Measurements from ENCODE around the gene HTRA1. TPM values are rescaled to one million over a fixed set of nuclear protein-coding genes. Genes with fewer than 3 reads are reported as not detected.

Gene HTRA1
- total and polyA plus RNA-seq, 10 of the 15 experiments (the other 5 are each of a cell fraction or from before 2014, with no cell fraction given): 0.13 TPM; not detected in 9

DNA sequence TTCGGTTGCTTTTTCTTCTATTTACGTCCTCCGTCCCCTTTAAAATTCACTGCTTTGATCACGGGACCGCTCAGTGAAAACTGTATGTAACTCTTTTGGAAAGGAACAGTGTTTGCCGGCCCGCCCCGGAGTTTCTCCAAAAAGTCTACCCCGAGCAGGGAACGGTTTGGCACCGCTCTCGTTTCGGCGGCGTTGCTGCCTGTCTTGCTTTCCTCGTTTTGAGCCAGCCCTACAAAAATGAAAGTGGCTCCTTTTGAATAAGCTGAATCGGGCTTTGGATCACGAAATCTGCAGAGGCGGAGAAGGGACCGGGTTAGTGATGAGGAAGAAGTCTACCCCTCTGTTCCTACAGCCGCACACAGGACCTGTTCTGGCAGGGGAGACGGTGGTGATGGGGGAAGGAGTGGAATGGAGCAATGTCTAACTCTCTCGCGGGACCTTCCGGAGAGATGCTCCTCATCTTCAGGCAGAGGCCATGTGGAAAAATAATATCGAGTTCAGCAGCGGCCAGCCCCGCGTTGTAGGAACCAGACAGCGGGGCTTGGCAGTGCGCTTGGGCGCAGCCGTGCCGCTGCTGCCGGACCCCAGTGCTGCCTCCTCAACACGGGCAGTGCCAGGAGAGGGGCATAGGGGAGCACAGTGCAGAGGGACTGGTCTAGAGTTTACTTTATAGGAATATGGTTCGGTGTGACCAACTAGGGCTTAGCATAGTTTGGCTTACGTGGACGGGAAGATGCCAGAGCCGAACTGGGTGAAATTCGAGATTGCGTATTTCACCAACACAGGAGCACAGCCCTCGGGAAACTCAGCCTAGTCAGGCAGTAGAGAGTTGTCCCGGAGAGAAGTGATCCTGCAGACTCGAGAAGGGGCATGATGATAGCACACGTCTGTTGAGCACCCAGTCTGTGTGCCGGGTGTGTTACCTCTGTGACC lies 1.4 kb downstream of the HTRA1 start (continued):
- TF ChIP-seq, protein P1, sequence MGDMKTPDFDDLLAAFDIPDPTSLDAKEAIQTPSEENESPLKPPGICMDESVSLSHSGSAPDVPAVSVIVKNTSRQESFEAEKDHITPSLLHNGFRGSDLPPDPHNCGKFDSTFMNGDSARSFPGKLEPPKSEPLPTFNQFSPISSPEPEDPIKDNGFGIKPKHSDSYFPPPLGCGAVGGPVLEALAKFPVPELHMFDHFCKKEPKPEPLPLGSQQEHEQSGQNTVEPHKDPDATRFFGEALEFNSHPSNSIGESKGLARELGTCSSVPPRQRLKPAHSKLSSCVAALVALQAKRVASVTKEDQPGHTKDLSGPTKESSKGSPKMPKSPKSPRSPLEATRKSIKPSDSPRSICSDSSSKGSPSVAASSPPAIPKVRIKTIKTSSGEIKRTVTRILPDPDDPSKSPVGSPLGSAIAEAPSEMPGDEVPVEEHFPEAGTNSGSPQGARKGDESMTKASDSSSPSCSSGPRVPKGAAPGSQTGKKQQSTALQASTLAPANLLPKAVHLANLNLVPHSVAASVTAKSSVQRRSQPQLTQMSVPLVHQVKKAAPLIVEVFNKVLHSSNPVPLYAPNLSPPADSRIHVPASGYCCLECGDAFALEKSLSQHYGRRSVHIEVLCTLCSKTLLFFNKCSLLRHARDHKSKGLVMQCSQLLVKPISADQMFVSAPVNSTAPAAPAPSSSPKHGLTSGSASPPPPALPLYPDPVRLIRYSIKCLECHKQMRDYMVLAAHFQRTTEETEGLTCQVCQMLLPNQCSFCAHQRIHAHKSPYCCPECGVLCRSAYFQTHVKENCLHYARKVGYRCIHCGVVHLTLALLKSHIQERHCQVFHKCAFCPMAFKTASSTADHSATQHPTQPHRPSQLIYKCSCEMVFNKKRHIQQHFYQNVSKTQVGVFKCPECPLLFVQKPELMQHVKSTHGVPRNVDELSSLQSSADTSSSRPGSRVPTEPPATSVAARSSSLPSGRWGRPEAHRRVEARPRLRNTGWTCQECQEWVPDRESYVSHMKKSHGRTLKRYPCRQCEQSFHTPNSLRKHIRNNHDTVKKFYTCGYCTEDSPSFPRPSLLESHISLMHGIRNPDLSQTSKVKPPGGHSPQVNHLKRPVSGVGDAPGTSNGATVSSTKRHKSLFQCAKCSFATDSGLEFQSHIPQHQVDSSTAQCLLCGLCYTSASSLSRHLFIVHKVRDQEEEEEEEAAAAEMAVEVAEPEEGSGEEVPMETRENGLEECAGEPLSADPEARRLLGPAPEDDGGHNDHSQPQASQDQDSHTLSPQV (IDR thresholded peaks at IDR 0.05): no peak
- no peak for TF ChIP-seq NFXL1 (IDR thresholded peaks at IDR 0.05; ENCODE audit: borderline replicate concordance)

DNA sequence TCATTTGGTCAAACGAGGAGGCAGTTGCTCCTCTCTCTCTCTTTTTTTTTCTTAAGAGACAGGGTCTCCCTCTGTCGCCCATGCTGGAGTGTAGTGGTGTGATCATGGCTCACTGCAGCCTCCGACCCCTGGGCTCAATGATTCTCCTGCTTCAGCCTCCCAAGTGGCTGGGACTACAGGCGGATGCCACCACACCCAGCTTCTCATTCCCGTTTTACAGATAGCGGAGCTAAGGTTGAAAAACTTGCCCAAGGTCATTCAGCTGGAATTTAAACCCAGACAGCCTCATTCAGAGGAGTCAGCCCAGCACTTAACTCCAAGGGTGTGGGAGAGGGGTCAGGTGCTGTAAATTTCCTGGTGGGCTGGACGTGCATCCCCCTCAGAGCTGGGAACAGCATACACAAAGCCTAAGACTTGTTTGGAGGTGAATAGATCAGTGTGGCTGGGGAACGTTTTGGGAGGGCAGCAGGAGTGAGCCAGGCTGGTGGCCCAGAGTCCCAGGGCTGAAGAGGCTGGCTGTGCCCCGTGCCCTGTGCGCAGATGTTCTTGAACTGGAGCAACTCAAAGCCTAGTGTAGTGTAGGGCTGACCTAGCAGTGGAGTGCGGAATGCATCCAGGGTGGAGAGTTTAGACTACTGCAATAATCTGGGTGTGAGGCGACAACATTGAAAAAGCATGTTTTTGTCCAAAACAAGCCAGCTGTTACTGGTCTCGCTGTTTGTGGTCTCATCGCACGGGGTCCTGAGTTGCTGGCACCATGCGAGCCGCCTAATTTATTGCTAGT lies 2.3 kb downstream of the HTRA1 start:
- no peaks in the 10 kb centered on the region for H3K4me1 ChIP-seq (ENCODE audit: control insufficient read depth, insufficient read depth, low read length)
- H3K36me3 ChIP-seq (ENCODE audit: control insufficient read depth in 2 of 2, insufficient read depth in 2 of 2, low read length in 1 of 2): no peaks in the 10 kb centered on the region
- CTCF ChIA-PET: no interaction called here
- RAD21 ChIA-PET (ENCODE audit: unreplicated experiment): no interaction called here
- 51% methylated on average over 17 of the region's 17 CpGs for WGBS (ENCODE audit: insufficient coverage, insufficient replicate concordance, low lambda C conversion rate, missing lambda C conversion rate)
- SMC1A ChIA-PET (ENCODE audit: uncharacterized antibody, unreplicated experiment): no interaction called here
- H2AFZ ChIP-seq (ENCODE audit: control insufficient read depth, low read depth, low read length): no peak overlapping the region
- H3K4me2 ChIP-seq (ENCODE audit: control insufficient read depth, insufficient read depth): no peak overlapping the region
- H3K4me3 ChIP-seq: no peak overlapping the region
- no peaks in the 10 kb centered on the region for H3K9me3 ChIP-seq (replicated peaks; ENCODE audit: control insufficient read depth, insufficient read depth, low read length)
- POLR2A ChIA-PET: no interaction called here
- FAIRE-seq (no peak), ATAC-seq (no peak), DNase-seq (ENCODE audit: low read depth, low spot score) (no peak)
- no peaks in the 10 kb centered on the region for H3K79me2 ChIP-seq (ENCODE audit: control insufficient read depth, insufficient read depth, low read length)
- intact Hi-C loops (cut with micrococcal nuclease; ENCODE audit: unreplicated experiment): no loop called here
- BruUV-seq (replicated peaks): no TSS peak
- no peak overlapping the region for H3K9ac ChIP-seq (ENCODE audit: control insufficient read depth, insufficient read depth, low read length)
- H3K27me3 ChIP-seq (replicated peaks in 1 of 2; ENCODE audit: control insufficient read depth in 2 of 2, insufficient read depth in 2 of 2, low read length in 1 of 2): peaks cover 3 to 16% of the 10 kb centered on the region in 2 experiments; a peak in 3 of 4 replicates
- no peak overlapping the region for H3K27ac ChIP-seq (ENCODE audit: control insufficient read depth, insufficient read depth)
- no peaks in the 10 kb centered on the region for H4K20me1 ChIP-seq (ENCODE audit: control insufficient read depth, insufficient read depth)
- in situ Hi-C loops (cut with MboI): no loop called here
- no peak for TF ChIP-seq POLR2AphosphoS2 (IDR thresholded peaks at IDR 0.05; ENCODE audit: low read depth, low read length)
- TF ChIP-seq PML (IDR thresholded peaks at IDR 0.05; ENCODE audit: low read length): no peak
- TF ChIP-seq BRCA1 (IDR thresholded peaks at IDR 0.05; ENCODE audit: low read depth, low read length): no peak
- TF ChIP-seq, protein P2, sequence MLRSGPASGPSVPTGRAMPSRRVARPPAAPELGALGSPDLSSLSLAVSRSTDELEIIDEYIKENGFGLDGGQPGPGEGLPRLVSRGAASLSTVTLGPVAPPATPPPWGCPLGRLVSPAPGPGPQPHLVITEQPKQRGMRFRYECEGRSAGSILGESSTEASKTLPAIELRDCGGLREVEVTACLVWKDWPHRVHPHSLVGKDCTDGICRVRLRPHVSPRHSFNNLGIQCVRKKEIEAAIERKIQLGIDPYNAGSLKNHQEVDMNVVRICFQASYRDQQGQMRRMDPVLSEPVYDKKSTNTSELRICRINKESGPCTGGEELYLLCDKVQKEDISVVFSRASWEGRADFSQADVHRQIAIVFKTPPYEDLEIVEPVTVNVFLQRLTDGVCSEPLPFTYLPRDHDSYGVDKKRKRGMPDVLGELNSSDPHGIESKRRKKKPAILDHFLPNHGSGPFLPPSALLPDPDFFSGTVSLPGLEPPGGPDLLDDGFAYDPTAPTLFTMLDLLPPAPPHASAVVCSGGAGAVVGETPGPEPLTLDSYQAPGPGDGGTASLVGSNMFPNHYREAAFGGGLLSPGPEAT (IDR thresholded peaks at IDR 0.05; ENCODE audit: low read depth): no peak
- no peak for TF ChIP-seq HDGF (IDR thresholded peaks at IDR 0.05)
- no peak for TF ChIP-seq ZSCAN29 (IDR thresholded peaks at IDR 0.05)
- TF ChIP-seq, protein P3, sequence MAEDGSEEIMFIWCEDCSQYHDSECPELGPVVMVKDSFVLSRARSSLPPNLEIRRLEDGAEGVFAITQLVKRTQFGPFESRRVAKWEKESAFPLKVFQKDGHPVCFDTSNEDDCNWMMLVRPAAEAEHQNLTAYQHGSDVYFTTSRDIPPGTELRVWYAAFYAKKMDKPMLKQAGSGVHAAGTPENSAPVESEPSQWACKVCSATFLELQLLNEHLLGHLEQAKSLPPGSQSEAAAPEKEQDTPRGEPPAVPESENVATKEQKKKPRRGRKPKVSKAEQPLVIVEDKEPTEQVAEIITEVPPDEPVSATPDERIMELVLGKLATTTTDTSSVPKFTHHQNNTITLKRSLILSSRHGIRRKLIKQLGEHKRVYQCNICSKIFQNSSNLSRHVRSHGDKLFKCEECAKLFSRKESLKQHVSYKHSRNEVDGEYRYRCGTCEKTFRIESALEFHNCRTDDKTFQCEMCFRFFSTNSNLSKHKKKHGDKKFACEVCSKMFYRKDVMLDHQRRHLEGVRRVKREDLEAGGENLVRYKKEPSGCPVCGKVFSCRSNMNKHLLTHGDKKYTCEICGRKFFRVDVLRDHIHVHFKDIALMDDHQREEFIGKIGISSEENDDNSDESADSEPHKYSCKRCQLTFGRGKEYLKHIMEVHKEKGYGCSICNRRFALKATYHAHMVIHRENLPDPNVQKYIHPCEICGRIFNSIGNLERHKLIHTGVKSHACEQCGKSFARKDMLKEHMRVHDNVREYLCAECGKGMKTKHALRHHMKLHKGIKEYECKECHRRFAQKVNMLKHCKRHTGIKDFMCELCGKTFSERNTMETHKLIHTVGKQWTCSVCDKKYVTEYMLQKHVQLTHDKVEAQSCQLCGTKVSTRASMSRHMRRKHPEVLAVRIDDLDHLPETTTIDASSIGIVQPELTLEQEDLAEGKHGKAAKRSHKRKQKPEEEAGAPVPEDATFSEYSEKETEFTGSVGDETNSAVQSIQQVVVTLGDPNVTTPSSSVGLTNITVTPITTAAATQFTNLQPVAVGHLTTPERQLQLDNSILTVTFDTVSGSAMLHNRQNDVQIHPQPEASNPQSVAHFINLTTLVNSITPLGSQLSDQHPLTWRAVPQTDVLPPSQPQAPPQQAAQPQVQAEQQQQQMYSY (CRISPR knock-in tag; IDR thresholded peaks at IDR 0.05): no peak
- TF ChIP-seq EZH2 (IDR thresholded peaks at IDR 0.05; ENCODE audit: borderline replicate concordance, control insufficient read depth, low read depth, low read length): no peak

All from GM12878 (cell line).